HepG2 (cell line): ENCODE data around the gene CSKMT. TPM values are rescaled to one million over a fixed set of nuclear protein-coding genes. Genes with fewer than 3 reads are reported as not detected.

Experiments used
- FOXA1 ChIP-seq, 2 experiments: fragments of 450-650 bp in 1 of 2; sonication (generic) in 1 of 2; formaldehyde crosslinking in 1 of 2; IDR thresholded peaks; 2 replicates each; pipeline versions ENCODE4 v1.4.0 to v1.6.1; 2016 to 2020; ENCODE audit warnings: missing genetic modification reagents in 1 of 2
- GATAD2A ChIP-seq: IDR thresholded peaks from 2 replicates; pipeline ENCODE4 v1.6.1; 2016
- NBN ChIP-seq: fragments of 450-650 bp; conservative IDR thresholded peaks from 2 replicates; pipeline ENCODE4 v1.6.1; 2017
- NFIC ChIP-seq: IDR thresholded peaks from 2 replicates; pipeline ENCODE4 v1.6.1; 2012; ENCODE audit warnings: mild to moderate bottlenecking, low read length, inconsistent platforms
- SMARCC2 ChIP-seq: fragments of 450-650 bp; IDR thresholded peaks from 2 replicates; pipeline ENCODE4 v1.6.1; 2017; ENCODE audit warnings: antibody characterized with exemption, mild to moderate bottlenecking
- SMYD3 ChIP-seq: sonication (generic); formaldehyde crosslinking; IDR thresholded peaks from 2 replicates; pipeline ENCODE4 v1.8.1; 2023; ENCODE audit warnings: mild to moderate bottlenecking, missing genetic modification reagents
- SP2 ChIP-seq: sonication (generic); formaldehyde crosslinking; IDR thresholded peaks from 2 replicates; pipeline ENCODE4 v1.5.1; 2020; ENCODE audit warnings: mild to moderate bottlenecking, missing genetic modification reagents
- TOPORS ChIP-seq: sonication (generic); formaldehyde crosslinking; IDR thresholded peaks from 2 replicates; pipeline ENCODE4 v1.8.0; 2023; ENCODE audit warnings: mild to moderate bottlenecking, missing genetic modification reagents
- ZFP41 ChIP-seq: sonication (generic); formaldehyde crosslinking; IDR thresholded peaks from 2 replicates; pipeline ENCODE4 v1.4.0; 2020; ENCODE audit warnings: mild to moderate bottlenecking, missing genetic modification reagents, borderline replicate concordance
- ZFP62 ChIP-seq: sonication (generic); formaldehyde crosslinking; IDR thresholded peaks from 2 replicates; pipeline ENCODE4 v1.4.0; 2020; ENCODE audit warnings: missing genetic modification reagents
- ZFYVE20 ChIP-seq: sonication (generic); formaldehyde crosslinking; IDR thresholded peaks from 2 replicates; pipeline ENCODE4 v1.8.0; 2023; ENCODE audit warnings: low read depth, mild to moderate bottlenecking, moderate library complexity, missing genetic modification reagents, borderline replicate concordance
- ZNF343 ChIP-seq: sonication (generic); formaldehyde crosslinking; IDR thresholded peaks from 2 replicates; pipeline ENCODE4 v1.4.0; 2020; ENCODE audit warnings: mild to moderate bottlenecking, missing genetic modification reagents
- ZNF354B ChIP-seq: sonication (generic); formaldehyde crosslinking; IDR thresholded peaks from 2 replicates; pipeline ENCODE4 v1.8.0; 2022; ENCODE audit warnings: mild to moderate bottlenecking, missing genetic modification reagents
- ZNF569 ChIP-seq: sonication (generic); formaldehyde crosslinking; IDR thresholded peaks from 2 replicates; pipeline ENCODE4 v1.5.0; 2020; ENCODE audit warnings: mild to moderate bottlenecking, missing genetic modification reagents, moderate library complexity, borderline replicate concordance
- ZNF660 ChIP-seq: sonication (generic); formaldehyde crosslinking; IDR thresholded peaks from 2 replicates; pipeline ENCODE4 v1.5.1; 2020; ENCODE audit warnings: mild to moderate bottlenecking, low read depth, missing genetic modification reagents, borderline replicate concordance
- ZNF674 ChIP-seq: sonication (generic); formaldehyde crosslinking; IDR thresholded peaks from 2 replicates; pipeline ENCODE4 v1.5.0; 2020; ENCODE audit warnings: low read depth, mild to moderate bottlenecking, missing genetic modification reagents
- ZNF766 ChIP-seq: sonication (generic); formaldehyde crosslinking; IDR thresholded peaks from 2 replicates; pipeline ENCODE4 v1.5.0; 2020; ENCODE audit warnings: missing genetic modification reagents, borderline replicate concordance
- ZNF772 ChIP-seq: sonication (generic); formaldehyde crosslinking; IDR thresholded peaks from 2 replicates; pipeline ENCODE4 v1.5.0; 2020; ENCODE audit warnings: mild to moderate bottlenecking, missing genetic modification reagents
- ZNF776 ChIP-seq: sonication (generic); formaldehyde crosslinking; IDR thresholded peaks from 2 replicates; pipeline ENCODE4 v1.4.0; 2020; ENCODE audit warnings: mild to moderate bottlenecking, missing genetic modification reagents
- ZSCAN29 ChIP-seq: sonication (generic); formaldehyde crosslinking; conservative IDR thresholded peaks from 2 replicates; pipeline ENCODE4 v1.4.0; 2020; ENCODE audit warnings: mild to moderate bottlenecking, missing genetic modification reagents
- polyA plus RNA-seq, 8 experiments: library from polyadenylated mRNA; depleted of rRNA in 3 of 8; stranded (reverse) in 7 of 8; unstranded in 1 of 8; fragments of >200 nt; fragmentation: Illumina TruSeq in 4 of 8; extraction: Trizol in 4 of 8; gene quantifications; 2 replicates each; pipeline versions ENCODE4 v1.2.1 to v1.2.3, GENCODE V29; 2011 to 2016; ENCODE audit warnings: low read depth in 4 of 8, missing spikeins in 1 of 8, mixed read lengths in 1 of 8; ENCODE audit not compliant: insufficient read depth in 1 of 8
- total RNA-seq, 5 experiments: library from RNA; depleted of rRNA; stranded (reverse); fragments of >200 nt; fragmentation: Illumina TruSeq; extraction: Trizol; gene quantifications; 2 replicates each; pipeline ENCODE4 v1.2.3, GENCODE V29; 2016; ENCODE audit warnings: low read depth in 1 of 5
- TF ChIP-seq, protein P1 (sequence below): sonication (generic); formaldehyde crosslinking; IDR thresholded peaks from 2 replicates; pipeline ENCODE4 v1.4.0; 2020; ENCODE audit warnings: missing genetic modification reagents
- TF ChIP-seq, protein P2 (sequence below): IDR thresholded peaks from 2 replicates; pipeline ENCODE4 v1.6.1; 2016; ENCODE audit warnings: missing biosample characterization, missing genetic modification reagents, low read depth
- TF ChIP-seq, protein P3 (sequence below): sonication (generic); formaldehyde crosslinking; IDR thresholded peaks from 2 replicates; pipeline ENCODE4 v1.4.0; 2020; ENCODE audit warnings: missing genetic modification reagents
- TF ChIP-seq, protein P4 (sequence below): sonication (generic); formaldehyde crosslinking; IDR thresholded peaks from 2 replicates; pipeline ENCODE4 v1.4.0; 2020; ENCODE audit warnings: mild to moderate bottlenecking, missing genetic modification reagents
- TF ChIP-seq, protein P5 (sequence below): sonication (generic); formaldehyde crosslinking; IDR thresholded peaks from 2 replicates; pipeline ENCODE4 v1.8.0; 2023; ENCODE audit warnings: mild to moderate bottlenecking, missing genetic modification reagents

The CSKMT gene
- total and polyA plus RNA-seq, 2 of the 13 experiments (the other 11 are each of a cell fraction or from before 2014, with no cell fraction given) = 7.6 to 31.8 TPM

DNA sequence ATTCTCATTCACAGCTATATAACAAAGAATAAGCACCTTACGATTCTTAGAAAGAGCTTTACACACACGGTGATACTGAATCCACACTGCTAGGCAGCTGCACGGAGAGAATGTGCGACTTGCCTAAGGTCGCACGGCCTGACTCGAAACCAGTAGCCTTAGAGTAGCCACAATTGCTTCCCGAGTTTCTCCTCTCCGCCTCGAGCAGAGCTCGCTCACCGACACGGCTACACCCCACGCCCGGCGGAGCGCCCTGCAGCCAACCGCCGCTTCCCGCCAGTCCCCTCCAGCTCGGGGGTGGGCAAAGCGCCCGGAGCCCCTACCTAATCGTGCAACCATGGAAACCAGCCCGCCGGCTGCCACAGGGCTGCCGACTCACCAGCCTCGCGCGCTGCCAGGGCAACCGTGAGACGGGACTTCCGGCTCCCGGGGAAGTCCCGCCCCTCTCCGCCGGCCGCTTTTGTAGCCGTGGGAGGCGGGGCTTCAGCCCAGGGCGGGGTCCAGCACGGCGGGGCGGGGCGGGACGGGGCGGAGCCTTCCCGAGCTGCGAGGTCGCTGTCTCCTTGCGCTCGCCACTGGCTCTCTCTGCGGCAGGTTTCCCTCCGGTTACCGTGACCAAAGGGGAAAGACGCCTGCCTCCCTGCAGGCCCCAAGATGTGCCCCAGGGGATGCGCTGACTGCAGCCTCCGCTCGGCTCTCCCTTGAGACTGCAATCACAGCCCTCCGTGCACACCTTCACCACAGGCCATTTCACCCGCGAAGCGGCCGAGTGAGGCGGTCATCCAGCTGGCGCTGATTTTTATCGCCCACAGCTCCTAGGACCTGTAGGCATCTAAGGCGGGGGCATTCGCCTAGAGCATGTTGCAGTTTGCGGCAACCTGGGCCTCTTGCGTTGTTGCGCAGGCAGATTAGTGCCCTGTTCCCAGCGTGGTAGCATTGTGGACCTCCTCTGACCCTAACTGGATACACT is 41.1 kb downstream of the CSKMT start (continued):
- TF ChIP-seq ZNF772 (CRISPR knock-in tag) (no peak), NFIC (no peak), ZNF776 (CRISPR knock-in tag) (0 out of 2 replicates have a peak, but pooled peaks have one; percentile 59), SMARCC2 (no peak), NBN (no peak), ZNF766 (CRISPR knock-in tag) (no peak), SP2 (peak; percentile 75), ZFP41 (no peak), ZNF569 (CRISPR knock-in tag) (no peak), ZNF354B (CRISPR knock-in tag) (no peak), TOPORS (CRISPR knock-in tag) (no peak), FOXA1 (IDR thresholded peaks at IDR 0.05) (no peak), FOXA1 (CRISPR knock-in tag; IDR thresholded peaks at IDR 0.05) (no peak), ZNF674 (no peak), ZSCAN29 (no peak), ZNF660 (CRISPR knock-in tag) (no peak), ZFYVE20 (CRISPR knock-in tag) (no peak), GATAD2A (CRISPR knock-in tag) (no peak), ZNF343 (CRISPR knock-in tag) (no peak), ZFP62 (no peak), SMYD3 (CRISPR knock-in tag) (no peak)
- TF ChIP-seq, protein P1, sequence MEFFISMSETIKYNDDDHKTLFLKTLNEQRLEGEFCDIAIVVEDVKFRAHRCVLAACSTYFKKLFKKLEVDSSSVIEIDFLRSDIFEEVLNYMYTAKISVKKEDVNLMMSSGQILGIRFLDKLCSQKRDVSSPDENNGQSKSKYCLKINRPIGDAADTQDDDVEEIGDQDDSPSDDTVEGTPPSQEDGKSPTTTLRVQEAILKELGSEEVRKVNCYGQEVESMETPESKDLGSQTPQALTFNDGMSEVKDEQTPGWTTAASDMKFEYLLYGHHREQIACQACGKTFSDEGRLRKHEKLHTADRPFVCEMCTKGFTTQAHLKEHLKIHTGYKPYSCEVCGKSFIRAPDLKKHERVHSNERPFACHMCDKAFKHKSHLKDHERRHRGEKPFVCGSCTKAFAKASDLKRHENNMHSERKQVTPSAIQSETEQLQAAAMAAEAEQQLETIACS (CRISPR knock-in tag) = no peak
- TF ChIP-seq, protein P2, sequence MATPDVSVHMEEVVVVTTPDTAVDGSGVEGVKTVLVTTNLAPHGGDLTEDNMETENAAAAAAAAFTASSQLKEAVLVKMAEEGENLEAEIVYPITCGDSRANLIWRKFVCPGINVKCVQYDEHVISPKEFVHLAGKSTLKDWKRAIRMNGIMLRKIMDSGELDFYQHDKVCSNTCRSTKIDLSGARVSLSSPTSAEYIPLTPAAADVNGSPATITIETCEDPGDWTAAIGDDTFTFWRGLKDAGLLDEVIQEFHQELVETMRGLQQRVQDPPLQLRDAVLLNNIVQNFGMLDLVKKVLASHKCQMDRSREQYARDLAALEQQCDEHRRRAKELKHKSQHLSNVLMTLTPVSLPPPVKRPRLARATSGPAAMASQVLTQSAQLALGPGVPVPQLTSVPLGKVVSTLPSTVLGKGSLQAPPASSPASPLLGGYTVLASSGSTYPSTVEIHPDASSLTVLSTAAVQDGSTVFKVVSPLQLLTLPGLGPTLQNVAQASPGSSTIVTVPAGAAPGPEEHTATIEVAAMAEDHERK (CRISPR knock-in tag) = no peak
- TF ChIP-seq, protein P3, sequence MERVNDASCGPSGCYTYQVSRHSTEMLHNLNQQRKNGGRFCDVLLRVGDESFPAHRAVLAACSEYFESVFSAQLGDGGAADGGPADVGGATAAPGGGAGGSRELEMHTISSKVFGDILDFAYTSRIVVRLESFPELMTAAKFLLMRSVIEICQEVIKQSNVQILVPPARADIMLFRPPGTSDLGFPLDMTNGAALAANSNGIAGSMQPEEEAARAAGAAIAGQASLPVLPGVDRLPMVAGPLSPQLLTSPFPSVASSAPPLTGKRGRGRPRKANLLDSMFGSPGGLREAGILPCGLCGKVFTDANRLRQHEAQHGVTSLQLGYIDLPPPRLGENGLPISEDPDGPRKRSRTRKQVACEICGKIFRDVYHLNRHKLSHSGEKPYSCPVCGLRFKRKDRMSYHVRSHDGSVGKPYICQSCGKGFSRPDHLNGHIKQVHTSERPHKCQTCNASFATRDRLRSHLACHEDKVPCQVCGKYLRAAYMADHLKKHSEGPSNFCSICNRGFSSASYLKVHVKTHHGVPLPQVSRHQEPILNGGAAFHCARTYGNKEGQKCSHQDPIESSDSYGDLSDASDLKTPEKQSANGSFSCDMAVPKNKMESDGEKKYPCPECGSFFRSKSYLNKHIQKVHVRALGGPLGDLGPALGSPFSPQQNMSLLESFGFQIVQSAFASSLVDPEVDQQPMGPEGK = peak; percentile 92
- TF ChIP-seq, protein P4, sequence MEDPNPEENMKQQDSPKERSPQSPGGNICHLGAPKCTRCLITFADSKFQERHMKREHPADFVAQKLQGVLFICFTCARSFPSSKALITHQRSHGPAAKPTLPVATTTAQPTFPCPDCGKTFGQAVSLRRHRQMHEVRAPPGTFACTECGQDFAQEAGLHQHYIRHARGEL = no peak
- TF ChIP-seq, protein P5, sequence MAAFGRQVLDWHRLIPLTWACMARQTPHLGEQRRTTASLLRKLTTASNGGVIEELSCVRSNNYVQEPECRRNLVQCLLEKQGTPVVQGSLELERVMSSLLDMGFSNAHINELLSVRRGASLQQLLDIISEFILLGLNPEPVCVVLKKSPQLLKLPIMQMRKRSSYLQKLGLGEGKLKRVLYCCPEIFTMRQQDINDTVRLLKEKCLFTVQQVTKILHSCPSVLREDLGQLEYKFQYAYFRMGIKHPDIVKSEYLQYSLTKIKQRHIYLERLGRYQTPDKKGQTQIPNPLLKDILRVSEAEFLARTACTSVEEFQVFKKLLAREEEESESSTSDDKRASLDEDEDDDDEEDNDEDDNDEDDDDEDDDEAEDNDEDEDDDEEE = 0 out of 2 replicates have a peak, but pooled peaks have one; percentile 55
